ENCODE data around the gene ANKRD63.

Gene ANKRD63

DNA sequence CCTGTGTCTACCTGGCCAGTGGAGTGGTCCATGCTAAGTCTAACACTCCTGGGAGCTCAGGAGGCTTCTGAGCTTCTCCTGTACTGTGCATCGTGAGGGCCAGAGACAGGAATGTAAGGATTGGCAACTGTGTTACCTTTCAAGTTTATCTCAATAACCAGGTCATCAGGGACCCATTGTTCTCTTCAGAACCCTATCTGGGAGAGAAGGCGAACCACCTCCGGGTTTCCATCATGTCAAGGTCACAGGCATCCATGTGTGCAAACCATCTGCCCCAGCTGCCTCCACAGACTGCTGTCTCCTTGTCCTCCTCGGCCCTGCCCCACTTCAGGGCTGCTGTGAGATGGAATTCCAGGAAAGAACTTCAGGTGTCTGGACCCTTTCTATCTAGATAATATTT is 5.9 kb downstream of the ANKRD63 start:
- DNase-seq = no peak

DNA sequence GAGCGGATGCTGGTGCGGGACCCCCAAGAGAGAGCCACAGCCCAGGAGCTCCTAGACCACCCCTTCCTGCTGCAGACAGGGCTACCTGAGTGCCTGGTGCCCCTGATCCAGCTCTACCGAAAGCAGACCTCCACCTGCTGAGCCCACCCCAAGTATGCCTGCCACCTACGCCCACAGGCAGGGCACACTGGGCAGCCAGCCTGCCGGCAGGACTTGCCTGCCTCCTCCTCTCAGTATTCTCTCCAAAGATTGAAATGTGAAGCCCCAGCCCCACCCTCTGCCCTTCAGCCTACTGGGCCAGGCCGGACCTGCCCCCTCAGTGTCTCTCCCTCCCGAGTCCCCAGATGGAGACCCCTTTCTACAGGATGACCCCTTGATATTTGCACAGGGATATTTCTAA is 6.9 kb downstream of the ANKRD63 start:
- no peak for DNase-seq

DNA sequence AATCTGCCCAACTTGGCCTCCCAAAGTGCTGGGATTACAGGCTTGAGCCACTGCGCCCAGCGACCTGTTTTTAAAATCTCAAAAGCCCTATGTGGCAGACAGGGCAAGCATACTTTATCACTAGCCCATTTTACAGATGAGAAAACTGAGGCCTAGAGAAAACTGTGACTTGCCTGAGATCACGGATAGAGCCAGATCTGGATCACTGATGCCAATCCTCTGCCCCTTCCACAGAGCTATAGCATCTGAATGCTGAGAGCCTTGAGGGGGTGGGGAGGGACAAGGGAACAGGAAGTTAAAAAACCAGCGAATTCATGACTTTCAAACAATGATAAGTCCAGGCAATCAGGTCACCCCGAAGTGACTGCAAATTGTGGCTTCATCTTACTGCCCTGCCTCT is 7.3 kb downstream of the ANKRD63 start:
- DNase-seq = no peak

DNA sequence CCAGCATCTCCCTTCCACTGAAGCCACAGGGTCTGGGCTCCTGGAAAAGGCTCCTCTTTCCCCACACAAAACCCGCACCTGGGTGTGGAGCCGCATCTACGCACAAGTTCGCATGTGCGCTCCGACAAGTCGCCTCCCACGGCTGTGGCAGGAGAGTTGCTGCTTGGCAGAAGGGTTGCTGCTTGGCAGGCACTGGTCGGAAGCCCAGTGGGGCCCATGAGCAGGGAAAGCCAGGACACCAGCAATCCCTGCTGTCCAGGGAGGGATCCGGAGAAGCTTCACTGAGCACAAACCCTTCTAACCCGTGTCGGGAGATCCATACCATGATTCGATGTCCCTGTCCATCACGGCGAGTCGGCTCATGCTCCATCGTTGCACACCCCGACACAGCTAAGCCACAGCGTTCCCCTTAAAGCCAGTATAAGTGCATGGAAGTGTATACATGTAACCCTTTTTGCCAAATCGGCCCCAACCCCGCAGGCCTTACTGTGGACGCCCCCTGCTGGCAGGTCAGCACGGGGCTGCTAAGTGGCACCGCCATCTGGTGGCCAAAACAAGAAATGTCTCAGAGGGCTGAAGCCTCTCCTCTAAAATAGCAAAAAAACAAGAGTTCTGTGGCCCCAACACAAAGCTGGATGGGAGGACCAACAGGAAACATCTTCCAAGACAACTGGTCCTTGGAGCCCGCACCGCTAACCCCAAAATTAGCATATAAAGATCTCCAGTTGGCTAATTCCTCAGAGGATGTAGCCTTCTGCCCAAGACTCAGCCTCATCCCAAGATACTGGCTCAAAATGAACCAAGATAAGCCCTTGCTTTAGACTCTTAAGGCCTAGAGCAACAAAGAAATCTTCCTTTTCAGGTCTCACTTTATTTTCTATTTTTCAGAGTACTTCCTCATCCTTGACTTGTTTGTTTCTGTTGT is 8.3 kb downstream of the ANKRD63 start:
- peak; percentile 82 for DNase-seq

- no peak for DNase-seq
These were observed 9.4 kb downstream of the ANKRD63 start for GRCh38 chr15:40273428-40273827.

- no peak for DNase-seq
These were observed 10.3 kb downstream of the ANKRD63 start for GRCh38 chr15:40272485-40273056.

- no peak for DNase-seq
These were observed 11.0 kb downstream of the ANKRD63 start for GRCh38 chr15:40271685-40272484.

DNA sequence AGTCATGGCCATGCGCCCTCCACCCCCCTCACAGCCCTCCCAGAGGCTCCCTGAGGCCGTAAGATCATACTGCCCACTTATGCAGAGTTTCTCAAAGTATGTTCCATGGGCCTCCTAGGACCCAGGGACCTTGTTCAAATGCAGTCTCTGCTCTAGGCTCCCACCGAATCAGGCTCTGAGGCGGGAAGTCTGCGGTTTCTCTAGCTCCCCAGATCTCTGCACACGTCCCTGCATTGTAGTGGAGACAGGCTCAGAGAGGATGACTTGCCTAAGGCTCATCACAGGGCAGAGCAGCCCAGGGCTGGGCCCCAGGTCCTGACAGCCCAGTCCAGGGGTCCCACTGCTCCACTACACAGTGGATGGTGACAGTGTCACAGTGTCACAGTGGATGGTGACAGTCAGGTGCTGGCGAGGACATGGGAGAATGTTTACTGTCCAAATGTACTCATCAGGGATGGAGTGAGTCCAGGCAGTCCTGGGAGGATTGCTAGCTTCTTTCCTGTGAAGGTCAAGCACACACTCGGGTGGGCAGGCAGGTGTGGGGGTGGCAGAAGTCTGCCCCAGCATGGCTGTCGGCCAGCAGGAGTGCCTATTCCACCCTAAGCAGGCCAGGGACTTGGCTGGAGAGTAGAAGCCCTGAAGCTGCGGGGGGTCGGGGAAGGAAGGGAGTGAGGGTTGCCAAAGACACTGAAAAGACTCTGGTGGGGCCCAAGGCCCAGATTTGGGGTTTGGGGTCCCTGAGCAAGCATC is 12.4 kb downstream of the ANKRD63 start:
- DNase-seq = peak; percentile 67

DNA sequence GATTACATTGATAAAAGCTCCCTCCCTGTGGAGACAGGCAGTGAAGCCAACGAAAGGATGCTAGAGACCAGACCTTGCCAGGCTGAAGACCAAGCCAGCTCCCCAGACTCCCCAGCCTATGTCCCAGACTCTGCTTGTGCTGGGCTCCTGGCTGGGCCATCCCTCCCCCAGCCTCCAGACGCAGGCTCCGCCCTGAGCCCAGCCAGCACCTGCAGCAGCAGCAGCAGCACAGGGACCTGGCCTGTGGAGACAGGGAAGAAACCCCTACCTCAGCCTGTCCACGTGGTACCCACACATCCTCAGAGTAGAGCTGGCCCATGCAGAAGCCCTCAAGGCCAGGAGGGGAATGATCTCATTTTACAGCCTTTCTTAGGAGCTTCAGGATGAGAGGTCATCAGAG is 13.3 kb downstream of the ANKRD63 start:
- DNase-seq = no peak

DNA sequence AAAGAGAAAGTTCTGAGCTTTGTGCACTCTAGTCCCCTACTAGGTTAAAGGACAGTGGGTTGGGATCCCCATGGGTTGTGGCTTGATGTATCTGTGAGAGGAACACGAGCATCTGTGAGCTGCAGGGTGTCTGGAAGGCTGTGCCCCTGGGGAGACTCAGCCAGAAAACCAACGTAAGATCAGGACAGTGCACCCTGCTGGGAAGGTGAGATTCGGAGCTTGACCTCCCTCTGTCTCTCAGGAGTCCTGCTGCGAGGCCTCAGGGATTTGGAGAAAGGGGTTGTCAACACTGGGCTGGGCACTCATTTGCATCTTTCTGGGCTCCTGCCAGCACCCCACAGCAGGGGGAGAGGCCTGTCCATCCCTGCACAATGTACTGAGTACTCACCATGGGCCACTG is 15.2 kb downstream of the ANKRD63 start:
- DNase-seq = no peak

- no peak for DNase-seq
These were observed 16.0 kb downstream of the ANKRD63 start for GRCh38 chr15:40266828-40267304.

- DNase-seq = no peak
These were observed 17.0 kb downstream of the ANKRD63 start for GRCh38 chr15:40265875-40266274.

GRCh38 chr15:40265355-40265754 is 17.5 kb downstream of the ANKRD63 start:
- no peak for DNase-seq

DNA sequence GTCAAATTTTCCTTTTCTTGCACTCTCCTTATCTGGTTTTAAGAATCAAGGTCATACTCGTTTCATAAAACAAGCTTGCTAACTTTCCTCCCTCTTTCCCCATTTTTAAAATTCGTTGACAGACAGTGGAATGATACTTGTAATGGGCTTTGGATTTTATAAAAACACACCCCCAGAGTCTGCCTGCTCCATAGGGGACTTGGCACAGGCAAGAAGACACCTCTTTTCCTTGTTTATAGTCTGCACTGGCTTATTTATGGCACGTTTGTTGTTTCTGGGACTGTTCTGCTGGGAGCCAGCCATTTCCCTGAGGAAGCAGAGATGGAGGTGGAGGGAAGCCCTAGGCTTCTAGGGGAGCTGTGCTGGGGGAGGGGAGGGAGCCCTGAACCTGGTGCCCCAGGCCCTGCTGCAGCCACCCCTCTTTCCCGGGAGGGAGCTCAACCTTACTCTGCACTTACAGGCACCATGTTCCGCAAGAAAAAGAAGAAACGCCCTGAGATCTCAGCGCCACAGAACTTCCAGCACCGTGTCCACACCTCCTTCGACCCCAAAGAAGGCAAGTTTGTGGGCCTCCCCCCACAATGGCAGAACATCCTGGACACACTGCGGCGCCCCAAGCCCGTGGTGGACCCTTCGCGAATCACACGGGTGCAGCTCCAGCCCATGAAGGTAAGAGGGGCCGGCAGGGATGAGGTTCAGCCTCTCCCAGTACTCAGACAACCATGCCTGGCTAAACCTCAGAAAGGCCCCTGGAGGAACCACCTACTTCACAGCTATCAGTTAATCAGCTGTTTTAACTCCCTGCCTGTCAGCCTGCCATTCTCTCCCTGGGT is 18.3 kb downstream of the ANKRD63 start:
- no peak for DNase-seq

DNA sequence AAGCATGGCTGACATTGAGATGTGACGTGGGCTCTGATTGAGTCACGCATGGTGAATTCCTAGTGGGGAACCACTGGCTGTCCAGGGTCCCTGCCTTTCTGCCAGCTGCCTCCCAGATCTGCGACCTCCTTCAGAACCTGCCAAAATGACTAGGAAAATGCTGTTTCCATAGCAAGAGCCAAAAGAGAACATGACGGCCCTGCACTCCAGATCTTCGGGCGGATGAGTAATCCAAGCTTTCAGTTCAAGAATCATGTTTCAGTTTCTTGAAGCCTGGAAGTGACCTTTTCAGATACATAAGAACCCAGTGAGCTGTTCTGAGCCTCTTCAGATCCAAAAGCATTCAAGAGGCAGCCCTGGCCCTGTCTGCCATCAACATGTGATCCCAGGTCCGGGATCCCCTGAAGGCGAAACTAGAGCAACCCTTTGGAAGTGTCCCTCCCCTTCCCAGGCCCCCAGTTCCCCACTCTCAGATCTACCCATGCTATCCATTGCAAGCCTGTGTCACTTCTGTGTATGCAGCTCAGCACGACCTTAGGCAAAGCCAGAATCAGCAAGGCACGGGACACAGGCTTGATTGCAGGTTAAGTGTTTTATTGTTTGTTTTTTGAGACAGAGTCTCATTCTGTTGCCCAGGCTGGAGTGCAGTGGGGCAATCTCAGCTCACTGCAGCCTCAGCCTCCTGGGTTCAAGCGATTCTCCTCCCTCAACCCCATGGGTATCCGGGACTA is 19.7 kb downstream of the ANKRD63 start:
- DNase-seq = no peak

GRCh38 chr15:40259021-40259420 is 23.8 kb downstream of the ANKRD63 start:
- no peak for DNase-seq

DNA sequence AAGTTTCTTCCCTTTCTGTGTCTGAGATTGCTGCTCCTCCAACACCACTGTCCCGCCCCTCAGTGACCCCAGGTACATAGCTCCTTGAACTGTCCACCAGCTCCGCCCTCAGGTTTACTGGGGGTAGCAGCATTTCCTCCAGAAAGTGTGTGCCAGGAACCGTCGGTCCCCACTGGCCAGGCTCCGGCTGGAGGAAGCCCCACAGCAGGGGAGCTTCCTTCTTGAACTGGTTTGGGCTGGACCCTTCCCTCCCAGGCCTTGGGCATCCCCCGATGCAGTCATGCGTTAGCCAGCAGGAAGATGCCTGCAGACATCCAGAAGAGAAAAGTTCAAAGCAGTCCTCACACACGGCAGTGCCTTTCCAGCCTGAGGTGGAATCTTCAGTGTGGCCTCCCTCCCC is 24.3 kb downstream of the ANKRD63 start:
- no peak for DNase-seq

- no peak for DNase-seq
These were observed 25.0 kb downstream of the ANKRD63 start for GRCh38 chr15:40257656-40258450.

GRCh38 chr15:40256638-40257235 is 26.1 kb downstream of the ANKRD63 start:
- no peak for DNase-seq

DNA sequence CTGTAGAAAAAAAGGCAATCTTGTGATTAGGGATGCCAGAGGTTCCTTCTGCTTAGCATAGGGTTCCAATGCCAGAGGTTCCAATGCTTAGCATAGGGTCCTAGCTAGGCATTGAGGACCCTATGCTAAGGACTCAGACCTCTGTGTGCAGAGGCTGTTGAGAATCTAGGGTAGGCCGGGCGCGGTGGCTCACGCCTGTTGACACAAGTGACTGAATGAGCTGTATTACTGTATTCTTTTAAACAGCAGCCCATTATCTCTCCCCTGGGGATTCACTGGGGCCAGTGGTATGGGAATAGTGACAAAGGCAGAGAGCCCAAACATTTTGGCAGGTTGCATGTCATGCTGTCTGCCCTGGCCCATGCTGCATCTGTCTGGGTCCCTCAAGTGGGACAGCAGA is 27.8 kb downstream of the ANKRD63 start:
- no peak for DNase-seq
